C4-2B (cell line): ENCODE results near the gene CKMT2.

ENCODE experiments used
- H3K27ac ChIP-seq: fragments of 450-650 bp; 2 replicates; pipeline ENCODE4 v1.5.1; 2017
- ZFX ChIP-seq: fragments of 450-650 bp; IDR thresholded peaks from 2 replicates; pipeline ENCODE4 v1.6.1; 2017
- TF ChIP-seq, protein P1 (sequence below): fragments of 450-650 bp; conservative IDR thresholded peaks from 2 replicates; pipeline ENCODE4 v1.5.1; 2017; ENCODE audit warnings: mild to moderate bottlenecking

Gene CKMT2

DNA sequence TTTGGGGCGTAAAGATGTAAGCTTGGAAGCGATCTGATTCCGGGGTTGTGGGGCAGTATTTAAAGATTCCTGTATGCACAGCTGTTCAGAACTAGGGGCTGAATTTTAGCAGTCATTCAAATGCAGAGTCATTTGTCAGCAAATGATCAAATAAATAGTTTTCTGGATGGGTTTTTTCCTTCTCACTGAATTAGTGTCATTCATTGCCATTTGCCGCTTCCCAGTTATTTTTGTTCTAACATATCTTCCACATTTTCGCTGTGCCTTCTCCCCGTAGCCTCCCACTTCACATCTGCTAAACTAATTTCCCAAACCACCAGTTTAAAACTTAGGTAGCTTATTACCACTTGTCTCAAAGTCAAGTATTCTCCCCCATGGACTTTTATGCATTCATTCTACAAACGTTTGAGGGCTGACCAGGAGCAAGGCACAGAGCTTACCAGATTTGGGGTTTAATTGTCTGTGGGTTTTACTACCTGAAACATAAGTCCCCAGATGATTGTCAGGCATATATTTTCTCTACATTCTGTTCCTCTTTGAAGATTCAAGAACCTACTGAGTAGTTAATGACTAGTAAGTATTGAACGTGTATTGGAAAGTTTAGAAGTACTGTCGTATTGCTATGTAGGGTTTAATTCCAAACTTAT is 41.3 kb upstream of the CKMT2 start:
- H3K27ac ChIP-seq = no peak overlapping the region
- TF ChIP-seq ZFX = no peak

DNA sequence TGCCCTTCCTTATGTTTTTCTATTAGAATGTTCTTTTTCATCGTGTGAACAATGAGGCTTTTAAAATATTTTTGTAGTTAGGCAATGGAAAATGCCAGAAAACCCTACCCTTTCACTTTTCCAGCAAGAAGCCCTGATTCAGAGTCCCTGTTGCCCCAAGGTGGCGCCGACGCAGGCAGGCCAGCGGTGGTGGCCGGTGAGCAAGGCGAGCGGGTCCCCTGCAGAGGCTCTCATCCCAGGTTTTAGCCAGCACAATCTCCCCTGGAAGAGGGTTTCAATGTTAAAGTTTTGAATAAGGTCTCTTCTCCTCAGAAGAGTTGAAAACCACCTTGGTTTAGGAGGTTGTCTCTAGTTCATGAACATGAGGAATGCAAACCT is 40.8 kb upstream of the CKMT2 start:
- TF ChIP-seq ZFX = no peak
- TF ChIP-seq, protein P1, sequence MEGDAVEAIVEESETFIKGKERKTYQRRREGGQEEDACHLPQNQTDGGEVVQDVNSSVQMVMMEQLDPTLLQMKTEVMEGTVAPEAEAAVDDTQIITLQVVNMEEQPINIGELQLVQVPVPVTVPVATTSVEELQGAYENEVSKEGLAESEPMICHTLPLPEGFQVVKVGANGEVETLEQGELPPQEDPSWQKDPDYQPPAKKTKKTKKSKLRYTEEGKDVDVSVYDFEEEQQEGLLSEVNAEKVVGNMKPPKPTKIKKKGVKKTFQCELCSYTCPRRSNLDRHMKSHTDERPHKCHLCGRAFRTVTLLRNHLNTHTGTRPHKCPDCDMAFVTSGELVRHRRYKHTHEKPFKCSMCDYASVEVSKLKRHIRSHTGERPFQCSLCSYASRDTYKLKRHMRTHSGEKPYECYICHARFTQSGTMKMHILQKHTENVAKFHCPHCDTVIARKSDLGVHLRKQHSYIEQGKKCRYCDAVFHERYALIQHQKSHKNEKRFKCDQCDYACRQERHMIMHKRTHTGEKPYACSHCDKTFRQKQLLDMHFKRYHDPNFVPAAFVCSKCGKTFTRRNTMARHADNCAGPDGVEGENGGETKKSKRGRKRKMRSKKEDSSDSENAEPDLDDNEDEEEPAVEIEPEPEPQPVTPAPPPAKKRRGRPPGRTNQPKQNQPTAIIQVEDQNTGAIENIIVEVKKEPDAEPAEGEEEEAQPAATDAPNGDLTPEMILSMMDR = peak; percentile 13; the same call in 1 of the 2 replicates
- H3K27ac ChIP-seq = no peak overlapping the region

DNA sequence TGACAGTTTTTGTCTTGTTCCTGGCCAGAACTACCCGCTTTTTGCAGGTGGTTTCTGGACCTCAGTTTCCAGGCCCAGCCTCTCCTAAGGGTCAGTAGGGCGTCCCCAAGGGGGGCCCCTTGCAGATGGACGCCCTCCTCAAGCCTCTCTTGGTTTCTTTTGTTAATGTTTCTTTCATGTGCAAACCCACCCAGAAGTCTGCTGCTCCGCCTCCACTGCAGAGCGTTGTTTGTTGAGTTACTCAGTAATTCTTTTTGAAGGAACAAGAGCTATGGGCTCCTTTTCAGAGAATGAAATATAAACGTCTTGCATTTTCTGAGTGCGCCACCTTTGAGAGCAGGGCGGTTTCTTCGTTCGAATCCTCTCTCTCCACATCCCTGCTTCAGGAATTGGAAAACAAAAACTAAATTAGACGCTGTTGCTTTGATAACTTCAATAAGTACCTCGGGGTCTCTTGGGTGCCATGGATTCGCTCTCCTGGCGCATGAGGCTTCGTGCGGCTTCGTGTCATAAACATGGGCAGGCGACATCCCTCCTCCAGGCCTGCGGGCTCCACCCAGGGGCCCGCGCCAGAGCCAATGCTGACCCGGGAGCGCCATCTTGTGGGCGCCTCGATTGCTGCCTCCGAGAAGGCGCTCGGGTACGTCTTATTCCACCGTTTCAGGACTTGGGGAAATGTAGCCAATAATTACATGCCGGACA is 38.3 kb upstream of the CKMT2 start:
- no peak overlapping the region for H3K27ac ChIP-seq
- no peak for TF ChIP-seq ZFX
- TF ChIP-seq, protein P1 = peak; percentile 99

DNA sequence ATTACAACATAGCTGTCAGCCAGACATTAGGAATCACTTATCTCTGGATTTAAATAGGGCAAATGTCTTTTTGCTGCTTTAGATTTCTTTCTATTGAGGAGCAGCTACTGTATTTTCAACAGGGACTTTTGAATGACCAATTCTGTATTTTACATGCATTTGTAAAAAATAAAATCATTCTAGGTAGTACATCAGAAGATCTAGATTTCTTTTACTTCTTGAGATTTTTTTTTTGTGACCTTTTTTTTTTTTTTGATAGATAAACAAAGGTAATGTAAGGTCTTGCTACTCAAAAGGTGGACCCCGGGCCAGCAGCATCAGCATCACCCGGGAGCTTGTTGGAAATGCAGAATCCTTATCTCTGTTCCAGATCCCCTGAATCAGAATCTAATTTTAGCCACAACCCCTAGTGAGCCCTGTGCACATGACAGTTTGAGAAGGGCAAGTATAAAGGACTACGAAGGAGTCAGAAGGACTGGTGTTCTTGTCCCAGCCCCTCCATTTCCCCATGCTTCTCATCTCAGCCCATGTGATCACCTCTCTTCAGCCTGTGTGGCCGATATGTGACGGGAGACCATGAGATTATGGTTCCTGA is 37.7 kb upstream of the CKMT2 start:
- no peak overlapping the region for H3K27ac ChIP-seq
- TF ChIP-seq, protein P1 = peak; percentile 70
- TF ChIP-seq ZFX = no peak

GRCh38 chr5:81202655-81203054 is 30.5 kb upstream of the CKMT2 start:
- no peak for TF ChIP-seq ZFX
- TF ChIP-seq, protein P1 = no peak
- no peak overlapping the region for H3K27ac ChIP-seq

GRCh38 chr5:81203729-81204128 is 29.4 kb upstream of the CKMT2 start:
- TF ChIP-seq ZFX = no peak
- TF ChIP-seq, protein P1 = no peak
- no peak overlapping the region for H3K27ac ChIP-seq

- H3K27ac ChIP-seq = no peak overlapping the region
- no peak for TF ChIP-seq ZFX
- TF ChIP-seq, protein P1 = no peak
Measured at GRCh38 chr5:81204205-81204604, 28.9 kb upstream of the CKMT2 start.
